Measurements from ENCODE around the gene FASN. TPM values are rescaled to one million over a fixed set of nuclear protein-coding genes. Genes with fewer than 3 reads are reported as not detected.
A peak's percentile ranks its signal among the peaks of the same experiment; 100 is the strongest.

FASN gene
- total and polyA plus RNA-seq, 2 of the 13 experiments (the other 11 are each of a cell fraction or from before 2014, with no cell fraction given) = 51.7 to 101 TPM

DNA sequence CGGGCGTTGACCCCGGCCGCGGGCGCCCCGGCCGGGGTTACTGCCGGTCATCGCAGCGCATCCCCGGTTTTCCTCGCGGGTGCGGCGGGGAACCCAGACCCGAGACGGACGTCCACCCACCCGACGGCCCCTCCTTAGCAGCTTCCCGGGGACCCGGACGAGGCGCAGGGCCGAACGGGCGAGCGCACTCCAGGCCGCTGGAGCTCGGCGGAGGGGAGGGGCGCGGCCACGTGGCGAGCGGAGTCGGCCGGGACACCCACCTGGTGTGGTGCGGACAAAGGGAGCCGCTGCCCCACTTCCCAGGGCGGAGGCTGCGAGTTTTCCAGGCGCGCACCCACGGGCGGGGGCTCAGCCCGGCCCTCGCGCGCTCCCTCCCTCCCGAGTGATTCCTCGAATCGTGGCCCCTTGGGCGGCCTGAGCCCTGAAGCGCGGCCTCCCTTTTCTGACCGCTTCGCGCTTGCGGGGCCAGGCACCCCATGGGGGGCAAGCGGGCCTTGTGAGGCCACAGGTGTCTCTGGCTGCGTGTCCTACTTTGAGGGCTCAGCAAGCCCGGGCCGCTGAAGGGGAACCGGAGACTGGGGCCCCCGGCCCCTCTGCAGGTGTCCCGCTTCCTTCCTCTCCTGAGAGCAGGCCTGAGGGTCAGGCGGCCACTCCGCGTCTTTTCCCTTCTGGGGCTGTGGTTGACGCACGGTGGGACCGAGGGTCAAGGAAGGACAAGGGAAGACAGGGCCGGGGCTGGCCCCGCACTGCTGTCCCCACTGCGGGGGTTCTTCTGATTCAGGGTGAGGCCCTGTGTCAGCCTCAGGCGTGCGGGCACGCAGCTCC, 1.1 kb upstream of the FASN start (continued):
- TF ChIP-seq, protein P1, sequence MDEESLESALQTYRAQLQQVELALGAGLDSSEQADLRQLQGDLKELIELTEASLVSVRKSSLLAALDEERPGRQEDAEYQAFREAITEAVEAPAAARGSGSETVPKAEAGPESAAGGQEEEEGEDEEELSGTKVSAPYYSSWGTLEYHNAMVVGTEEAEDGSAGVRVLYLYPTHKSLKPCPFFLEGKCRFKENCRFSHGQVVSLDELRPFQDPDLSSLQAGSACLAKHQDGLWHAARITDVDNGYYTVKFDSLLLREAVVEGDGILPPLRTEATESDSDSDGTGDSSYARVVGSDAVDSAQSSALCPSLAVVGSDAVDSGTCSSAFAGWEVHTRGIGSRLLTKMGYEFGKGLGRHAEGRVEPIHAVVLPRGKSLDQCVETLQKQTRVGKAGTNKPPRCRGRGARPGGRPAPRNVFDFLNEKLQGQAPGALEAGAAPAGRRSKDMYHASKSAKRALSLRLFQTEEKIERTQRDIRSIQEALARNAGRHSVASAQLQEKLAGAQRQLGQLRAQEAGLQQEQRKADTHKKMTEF (CRISPR knock-in tag; IDR thresholded peaks at IDR 0.05) = peak; percentile 75; the same call in 1 of the 2 replicates
- TF ChIP-seq NFKB2 (CRISPR knock-in tag; IDR thresholded peaks at IDR 0.05; ENCODE audit: borderline replicate concordance) (peak; percentile 77; the same call in 1 of the 2 replicates), SOX6 (IDR thresholded peaks at IDR 0.05) (no peak), SOX6 (CRISPR knock-in tag; IDR thresholded peaks at IDR 0.05) (0 out of 2 replicates have a peak, but pooled peaks have one; percentile 28), MYC (CRISPR knock-in tag; IDR thresholded peaks at IDR 0.05; ENCODE audit: borderline replicate concordance) (peak; percentile 62; the same call in 1 of the 2 replicates), ADNP (CRISPR knock-in tag; IDR thresholded peaks at IDR 0.05) (no peak), ZNF672 (CRISPR knock-in tag; IDR thresholded peaks at IDR 0.05) (no peak), IKZF1 (IDR thresholded peaks at IDR 0.05) (no peak), MAFG (CRISPR knock-in tag; IDR thresholded peaks at IDR 0.05) (no peak), ZNF703 (CRISPR knock-in tag; IDR thresholded peaks at IDR 0.05; ENCODE audit: borderline replicate concordance) (no peak), HOMEZ (CRISPR knock-in tag; IDR thresholded peaks at IDR 0.05; ENCODE audit: low read depth) (no peak), TRAFD1 (CRISPR knock-in tag; IDR thresholded peaks at IDR 0.05; ENCODE audit: borderline replicate concordance) (no peak), JUND (CRISPR knock-in tag; IDR thresholded peaks at IDR 0.05) (no peak; the same call in 1 of the 2 replicates), ZNF225 (CRISPR knock-in tag; IDR thresholded peaks at IDR 0.05) (no peak), ZFX (CRISPR knock-in tag; IDR thresholded peaks at IDR 0.05; ENCODE audit: low read depth) (peak; percentile 63), MEIS2 (CRISPR knock-in tag; IDR thresholded peaks at IDR 0.05) (no peak), CEBPG (CRISPR knock-in tag; IDR thresholded peaks at IDR 0.05) (no peak), HDAC1 (CRISPR knock-in tag; IDR thresholded peaks at IDR 0.05) (peak; percentile 75), KLF15 (CRISPR knock-in tag; IDR thresholded peaks at IDR 0.05; ENCODE audit: borderline replicate concordance) (no peak)
- TF ChIP-seq, protein P2, sequence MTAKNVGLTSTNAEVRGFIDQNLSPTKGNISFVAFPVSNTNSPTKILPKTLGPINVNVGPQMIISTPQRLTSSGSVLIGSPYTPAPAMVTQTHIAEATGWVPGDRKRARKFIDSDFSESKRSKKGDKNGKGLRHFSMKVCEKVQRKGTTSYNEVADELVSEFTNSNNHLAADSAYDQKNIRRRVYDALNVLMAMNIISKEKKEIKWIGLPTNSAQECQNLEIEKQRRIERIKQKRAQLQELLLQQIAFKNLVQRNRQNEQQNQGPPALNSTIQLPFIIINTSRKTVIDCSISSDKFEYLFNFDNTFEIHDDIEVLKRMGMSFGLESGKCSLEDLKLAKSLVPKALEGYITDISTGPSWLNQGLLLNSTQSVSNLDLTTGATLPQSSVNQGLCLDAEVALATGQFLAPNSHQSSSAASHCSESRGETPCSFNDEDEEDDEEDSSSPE (CRISPR knock-in tag; IDR thresholded peaks at IDR 0.05) = no peak
- TF ChIP-seq, protein P3, sequence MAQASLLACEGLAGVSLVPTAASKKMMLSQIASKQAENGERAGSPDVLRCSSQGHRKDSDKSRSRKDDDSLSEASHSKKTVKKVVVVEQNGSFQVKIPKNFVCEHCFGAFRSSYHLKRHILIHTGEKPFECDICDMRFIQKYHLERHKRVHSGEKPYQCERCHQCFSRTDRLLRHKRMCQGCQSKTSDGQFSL (CRISPR knock-in tag; IDR thresholded peaks at IDR 0.05) = no peak
- TF ChIP-seq, protein P4, sequence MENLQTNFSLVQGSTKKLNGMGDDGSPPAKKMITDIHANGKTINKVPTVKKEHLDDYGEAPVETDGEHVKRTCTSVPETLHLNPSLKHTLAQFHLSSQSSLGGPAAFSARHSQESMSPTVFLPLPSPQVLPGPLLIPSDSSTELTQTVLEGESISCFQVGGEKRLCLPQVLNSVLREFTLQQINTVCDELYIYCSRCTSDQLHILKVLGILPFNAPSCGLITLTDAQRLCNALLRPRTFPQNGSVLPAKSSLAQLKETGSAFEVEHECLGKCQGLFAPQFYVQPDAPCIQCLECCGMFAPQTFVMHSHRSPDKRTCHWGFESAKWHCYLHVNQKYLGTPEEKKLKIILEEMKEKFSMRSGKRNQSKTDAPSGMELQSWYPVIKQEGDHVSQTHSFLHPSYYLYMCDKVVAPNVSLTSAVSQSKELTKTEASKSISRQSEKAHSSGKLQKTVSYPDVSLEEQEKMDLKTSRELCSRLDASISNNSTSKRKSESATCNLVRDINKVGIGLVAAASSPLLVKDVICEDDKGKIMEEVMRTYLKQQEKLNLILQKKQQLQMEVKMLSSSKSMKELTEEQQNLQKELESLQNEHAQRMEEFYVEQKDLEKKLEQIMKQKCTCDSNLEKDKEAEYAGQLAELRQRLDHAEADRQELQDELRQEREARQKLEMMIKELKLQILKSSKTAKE (CRISPR knock-in tag; IDR thresholded peaks at IDR 0.05; ENCODE audit: borderline replicate concordance) = no peak

Data from HepG2 (cell line).